Natural killer cell treated with Interleukin-12 subunit alpha and Interleukin-12 subunit beta and Interleukin-15 and Interleukin-18, amount 100 ng/mL, for 72 hours (primary cell): Measurements from ENCODE around the gene SPTBN1. TPM values are rescaled to one million over a fixed set of nuclear protein-coding genes. Genes with fewer than 3 reads are reported as not detected.

Experiments used
- ATAC-seq, 2 donors: fragments of 150-1000 bp; cut with Tn5 transposase in 1 of 2; sonication (Bioruptor Pico), chemical (Tn5 transposase) in 1 of 2; 2 replicates each; pipeline ENCODE4 v1.10.0; 2021
- DNase-seq: peaks from one replicate; pipeline ENCODE4 v3.0.0; 2022; ENCODE audit warnings: low spot score
- H3K27ac Mint-ChIP-seq, 2 donors: 1 replicate in 1 of 2; 2 replicates in 1 of 2; pipeline ENCODE4 v1.8.0; 2022; ENCODE audit warnings: mixed read lengths in 2 of 2, mild to moderate bottlenecking in 1 of 2, moderate library complexity in 1 of 2
- H3K27me3 Mint-ChIP-seq, 2 donors: 1 replicate in 1 of 2; 2 replicates in 1 of 2; pipeline ENCODE4 v1.8.0; 2022; ENCODE audit warnings: mixed read lengths in 2 of 2
- H3K36me3 Mint-ChIP-seq: one replicate; pipeline ENCODE4 v1.8.0; 2022; ENCODE audit warnings: mixed read lengths
- H3K4me1 Mint-ChIP-seq, 2 donors: 1 replicate in 1 of 2; 2 replicates in 1 of 2; pipeline ENCODE4 v1.8.0; 2022; ENCODE audit warnings: low read depth in 2 of 2, mixed read lengths in 2 of 2, mild to moderate bottlenecking in 1 of 2
- H3K4me3 Mint-ChIP-seq: one replicate; pipeline ENCODE4 v1.8.0; 2022; ENCODE audit warnings: mixed read lengths
- H3K9me3 Mint-ChIP-seq: 2 replicates; pipeline ENCODE4 v1.8.0; 2022; ENCODE audit warnings: mixed read lengths
- total RNA-seq, 2 donors: library from RNA; stranded (reverse); gene quantifications; one replicate each; pipeline ENCODE4 v1.2.3, GENCODE V29; 2022

Gene SPTBN1
- total RNA-seq, 2 donors from 2014 or later: 39.1 to 41.8 TPM

DNA sequence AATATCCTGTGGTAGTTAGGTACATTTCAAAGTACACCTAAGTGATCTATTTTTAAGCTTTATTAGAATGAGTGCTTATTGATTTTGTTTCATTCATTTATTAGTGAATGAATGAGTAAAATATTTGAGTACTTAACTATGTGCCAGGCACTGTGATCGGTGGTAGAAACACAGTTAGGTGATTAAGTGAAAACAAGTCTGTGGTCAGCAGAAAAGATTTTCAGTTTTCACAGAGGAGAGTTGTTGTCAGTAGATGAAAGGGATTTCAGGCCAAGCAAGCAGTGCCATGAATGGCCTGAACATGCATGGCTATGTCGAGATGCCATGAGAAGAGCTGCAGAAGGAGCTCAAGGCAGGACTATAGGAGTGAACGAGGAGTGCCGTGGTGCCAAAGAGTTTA lies 85.9 kb downstream of the SPTBN1 start:
- ATAC-seq (no peak), DNase-seq (no peak)
- H3K27ac Mint-ChIP-seq: no peak overlapping the region
- H3K4me3 Mint-ChIP-seq: no peak overlapping the region
- no peaks in the 10 kb centered on the region for H3K36me3 Mint-ChIP-seq
- H3K9me3 Mint-ChIP-seq: no peaks in the 10 kb centered on the region
- H3K4me1 Mint-ChIP-seq: peaks cover 0 to 4% of the 10 kb centered on the region in 2 donors
- H3K27me3 Mint-ChIP-seq: peaks cover 0 to under 1% of the 10 kb centered on the region in 2 donors

DNA sequence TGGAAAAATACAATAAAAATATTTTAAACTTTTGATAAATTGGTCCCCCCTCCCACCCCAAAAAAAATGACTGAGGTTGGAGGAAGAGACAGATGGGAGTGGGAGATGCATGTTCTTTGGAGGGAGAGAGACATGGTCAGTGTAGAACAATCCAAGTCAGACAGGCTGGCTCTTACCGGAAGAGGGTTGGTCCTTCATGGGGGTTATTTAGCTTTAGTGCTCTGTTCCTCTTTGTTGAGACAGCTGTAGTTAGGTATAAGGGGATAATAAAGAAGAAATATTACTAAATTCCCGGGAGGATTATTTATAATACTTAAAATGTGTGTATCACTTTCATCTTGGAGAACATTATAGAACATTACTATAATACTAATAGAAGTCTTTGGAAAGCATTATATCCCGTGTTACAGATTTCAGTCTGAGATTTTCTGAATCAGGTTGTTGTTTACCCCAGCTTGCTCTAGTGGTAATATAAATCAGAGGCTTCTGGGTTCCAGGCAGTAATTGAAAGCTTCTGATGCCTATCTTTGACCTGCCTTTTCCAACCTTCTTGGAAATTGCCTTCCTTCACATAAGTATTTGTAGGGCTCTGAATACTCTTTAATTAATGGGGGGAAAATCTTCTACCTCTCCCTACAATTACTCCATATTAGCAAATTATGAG lies 87.7 kb downstream of the SPTBN1 start:
- Mint-ChIP-seq H3K36me3 (no peaks in the 10 kb centered on the region), H3K4me1 (peaks cover 0 to 5% of the 10 kb centered on the region in 2 donors), H3K4me3 (no peak overlapping the region), H3K27ac (no peak overlapping the region), H3K9me3 (no peaks in the 10 kb centered on the region), H3K27me3 (peaks cover 0 to 2% of the 10 kb centered on the region in 2 donors)
- ATAC-seq (no peak), DNase-seq (no peak)

DNA sequence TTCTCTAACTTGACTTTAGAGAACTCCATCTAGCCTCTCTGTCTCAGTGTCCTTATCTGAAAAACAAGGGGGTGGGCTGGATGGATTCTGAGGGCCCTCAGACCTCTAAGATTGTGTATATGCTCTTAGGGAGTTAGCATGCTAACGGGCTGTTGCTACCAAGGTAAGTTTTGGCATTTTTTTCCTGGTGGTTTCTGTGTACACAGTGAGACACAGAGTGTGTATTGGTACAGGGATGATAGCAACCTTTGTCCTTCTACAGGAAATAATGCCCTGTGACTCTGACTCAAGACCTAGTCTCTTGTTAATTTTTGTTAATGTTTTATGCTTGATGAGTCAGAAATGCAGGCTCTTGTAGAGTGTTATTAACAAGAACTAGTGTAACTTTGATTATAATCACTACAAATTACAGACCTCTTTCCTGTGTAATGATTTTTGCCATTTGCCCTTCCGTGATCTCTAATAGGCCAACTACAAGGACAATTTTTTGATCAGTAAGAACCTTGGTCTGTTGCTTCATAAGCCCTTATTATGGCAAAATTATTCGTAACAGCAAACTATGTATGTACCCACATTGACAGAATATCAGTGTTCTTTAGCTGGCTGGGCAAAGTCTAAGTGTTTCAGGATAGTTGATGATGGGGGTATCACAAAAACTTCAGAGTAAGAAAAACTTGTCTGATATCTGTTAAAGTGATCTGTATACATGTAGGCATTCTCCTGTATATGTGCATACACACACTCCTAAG lies 89.7 kb downstream of the SPTBN1 start:
- Mint-ChIP-seq H3K27me3 (peaks cover 0 to 5% of the 10 kb centered on the region in 2 donors), H3K9me3 (no peaks in the 10 kb centered on the region), H3K4me3 (no peak overlapping the region), H3K27ac (no peak overlapping the region), H3K4me1 (peaks cover 0 to 5% of the 10 kb centered on the region in 2 donors), H3K36me3 (no peaks in the 10 kb centered on the region)
- ATAC-seq: no peak
- DNase-seq: no peak

DNA sequence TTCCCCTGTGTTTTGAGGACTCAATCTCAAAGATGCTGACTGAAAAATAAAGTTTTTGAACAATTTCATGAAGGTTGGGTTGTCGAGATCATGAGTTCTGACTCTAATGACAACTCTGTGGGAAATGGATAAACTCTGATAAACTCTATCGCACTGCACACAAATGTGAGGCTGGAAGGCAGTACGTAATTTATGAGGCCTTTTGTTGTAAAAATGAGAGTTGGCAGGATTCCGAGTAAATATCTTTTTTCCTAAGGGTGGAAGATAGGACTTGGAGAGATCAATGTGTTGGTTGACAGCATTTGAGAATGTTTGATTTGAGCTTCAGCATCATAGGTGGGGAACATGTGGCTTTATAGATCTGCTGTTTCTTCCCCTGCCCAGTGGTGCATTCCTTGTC lies 90.4 kb downstream of the SPTBN1 start:
- Mint-ChIP-seq H3K4me1 (peaks cover 0 to 5% of the 10 kb centered on the region in 2 donors), H3K27ac (no peak overlapping the region), H3K27me3 (peaks cover 0 to 5% of the 10 kb centered on the region in 2 donors), H3K9me3 (no peaks in the 10 kb centered on the region), H3K36me3 (no peaks in the 10 kb centered on the region), H3K4me3 (no peak overlapping the region)
- ATAC-seq: no peak
- DNase-seq: no peak

DNA sequence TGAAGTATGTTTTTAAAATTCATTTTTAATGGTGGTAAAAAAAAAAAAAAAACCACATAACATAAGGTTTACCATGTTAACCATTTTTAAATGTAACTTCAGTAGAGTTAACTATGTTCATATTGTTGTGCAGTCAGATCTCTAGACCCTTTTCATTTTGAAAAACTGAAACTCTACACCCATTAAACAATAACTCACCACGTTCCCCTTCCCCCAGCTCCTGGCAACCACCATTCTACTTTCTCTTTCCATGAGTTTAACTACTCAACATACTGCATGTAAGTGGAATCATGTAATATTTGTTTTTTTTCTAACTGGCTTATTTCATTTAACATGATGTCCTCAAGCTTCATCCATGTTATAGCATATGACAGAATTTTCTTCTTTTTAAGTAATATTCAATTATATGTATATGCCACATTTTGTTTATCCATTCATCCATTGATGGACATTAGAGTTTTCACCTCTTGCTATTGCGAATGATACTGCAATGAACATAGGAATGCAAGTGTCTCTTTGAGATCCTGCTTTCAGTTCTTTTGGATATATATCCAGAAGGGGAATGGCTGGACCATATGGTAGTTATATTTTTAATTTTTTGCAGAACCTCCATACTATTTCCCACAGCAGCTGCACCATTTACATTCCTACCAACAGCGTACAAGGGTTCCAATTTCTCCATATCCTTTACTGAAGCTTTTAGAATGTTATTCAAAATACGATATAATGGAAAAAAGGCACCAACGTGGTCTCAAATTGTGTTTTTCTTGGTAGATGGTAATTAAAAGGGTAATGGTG lies 91.0 kb downstream of the SPTBN1 start:
- H3K4me1 Mint-ChIP-seq: peaks cover 0 to 5% of the 10 kb centered on the region in 2 donors
- no peaks in the 10 kb centered on the region for H3K9me3 Mint-ChIP-seq
- no peak overlapping the region for H3K27ac Mint-ChIP-seq
- DNase-seq: no peak
- H3K27me3 Mint-ChIP-seq: peaks cover 0 to 5% of the 10 kb centered on the region in 2 donors
- no peaks in the 10 kb centered on the region for H3K36me3 Mint-ChIP-seq
- ATAC-seq: no peak
- H3K4me3 Mint-ChIP-seq: no peak overlapping the region

DNA sequence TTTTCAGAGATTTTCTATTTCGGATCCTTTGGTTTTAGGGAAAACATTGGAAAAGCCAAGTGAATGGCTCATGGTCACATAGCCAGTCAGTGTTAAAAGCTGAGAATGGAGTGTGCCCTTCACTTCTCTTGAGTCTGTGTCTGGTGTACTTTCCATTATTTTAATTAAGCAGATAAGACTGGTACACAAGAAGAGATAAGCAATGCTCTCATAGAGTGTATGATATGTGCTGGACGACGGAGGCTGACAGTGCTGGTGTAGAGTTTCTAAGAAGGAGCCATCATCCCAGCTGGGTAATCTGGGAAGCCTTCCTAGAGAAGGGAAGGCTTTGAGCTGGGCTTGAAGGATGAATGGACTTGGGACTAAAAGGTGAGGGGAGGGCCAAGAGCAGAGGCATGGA lies 93.3 kb downstream of the SPTBN1 start:
- H3K4me1 Mint-ChIP-seq: peaks cover 0 to 5% of the 10 kb centered on the region in 2 donors
- DNase-seq (no peak), ATAC-seq (no peak)
- H3K27ac Mint-ChIP-seq: no peak overlapping the region
- no peak overlapping the region for H3K4me3 Mint-ChIP-seq
- peaks cover 0 to 5% of the 10 kb centered on the region in 2 donors for H3K27me3 Mint-ChIP-seq
- H3K36me3 Mint-ChIP-seq: no peaks in the 10 kb centered on the region
- H3K9me3 Mint-ChIP-seq: no peaks in the 10 kb centered on the region

DNA sequence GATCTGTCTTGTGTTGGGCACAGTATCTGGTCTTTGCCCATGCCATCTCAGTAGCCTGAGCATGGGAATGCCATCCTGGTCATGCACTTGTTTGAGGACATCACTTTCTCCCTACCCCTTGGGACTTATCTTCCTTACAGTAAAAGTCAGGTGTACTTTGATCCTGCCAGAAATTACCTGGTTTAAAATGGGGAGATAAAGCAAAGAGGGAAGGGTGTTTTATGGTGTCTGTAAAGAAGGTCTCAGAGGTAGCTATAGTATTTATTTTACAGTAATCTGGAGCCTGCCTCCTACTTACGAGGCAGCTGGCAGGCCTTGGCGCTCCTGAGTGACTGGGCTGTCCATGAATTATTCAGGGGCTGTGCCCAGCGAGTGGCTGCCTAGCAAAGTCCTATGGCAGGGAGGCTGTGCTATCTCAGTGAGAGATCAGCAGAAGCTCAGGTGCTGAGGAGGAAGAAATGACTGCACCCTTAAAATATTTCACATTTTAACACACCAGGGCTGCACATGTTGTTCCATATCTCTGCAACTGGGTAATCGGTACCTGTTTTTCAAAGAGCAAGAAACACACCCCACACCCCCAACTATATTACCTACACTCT lies 93.9 kb downstream of the SPTBN1 start:
- Mint-ChIP-seq H3K27ac (no peak overlapping the region), H3K4me1 (peaks cover 0 to 5% of the 10 kb centered on the region in 2 donors), H3K9me3 (no peaks in the 10 kb centered on the region), H3K4me3 (no peak overlapping the region), H3K36me3 (no peaks in the 10 kb centered on the region), H3K27me3 (peaks cover 0 to 5% of the 10 kb centered on the region in 2 donors)
- ATAC-seq (no peak), DNase-seq (no peak)

DNA sequence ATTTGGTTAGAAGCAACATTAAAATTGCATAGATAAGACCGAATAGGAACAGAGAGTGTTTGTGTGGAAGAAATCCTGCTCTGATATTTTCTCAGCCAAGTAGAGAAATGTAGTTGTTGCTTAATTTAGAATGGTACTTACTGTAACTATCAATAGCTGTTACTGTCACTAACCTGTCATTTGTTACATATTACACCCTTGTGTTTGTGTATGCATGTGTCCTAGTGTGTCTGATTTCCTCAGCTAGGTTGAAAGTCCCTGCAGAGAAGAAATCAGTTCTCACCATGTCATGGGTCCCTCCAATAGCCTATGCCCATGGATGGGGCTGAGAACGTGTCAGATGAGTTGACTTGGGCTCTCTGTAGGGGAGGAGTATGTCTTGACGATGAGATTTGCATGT lies 94.4 kb downstream of the SPTBN1 start:
- DNase-seq: no peak
- no peaks in the 10 kb centered on the region for H3K36me3 Mint-ChIP-seq
- no peak overlapping the region for H3K27ac Mint-ChIP-seq
- peaks cover 0 to 5% of the 10 kb centered on the region in 2 donors for H3K27me3 Mint-ChIP-seq
- H3K4me3 Mint-ChIP-seq: no peak overlapping the region
- H3K4me1 Mint-ChIP-seq: peaks cover 0 to 5% of the 10 kb centered on the region in 2 donors
- no peak for ATAC-seq
- H3K9me3 Mint-ChIP-seq: no peaks in the 10 kb centered on the region

DNA sequence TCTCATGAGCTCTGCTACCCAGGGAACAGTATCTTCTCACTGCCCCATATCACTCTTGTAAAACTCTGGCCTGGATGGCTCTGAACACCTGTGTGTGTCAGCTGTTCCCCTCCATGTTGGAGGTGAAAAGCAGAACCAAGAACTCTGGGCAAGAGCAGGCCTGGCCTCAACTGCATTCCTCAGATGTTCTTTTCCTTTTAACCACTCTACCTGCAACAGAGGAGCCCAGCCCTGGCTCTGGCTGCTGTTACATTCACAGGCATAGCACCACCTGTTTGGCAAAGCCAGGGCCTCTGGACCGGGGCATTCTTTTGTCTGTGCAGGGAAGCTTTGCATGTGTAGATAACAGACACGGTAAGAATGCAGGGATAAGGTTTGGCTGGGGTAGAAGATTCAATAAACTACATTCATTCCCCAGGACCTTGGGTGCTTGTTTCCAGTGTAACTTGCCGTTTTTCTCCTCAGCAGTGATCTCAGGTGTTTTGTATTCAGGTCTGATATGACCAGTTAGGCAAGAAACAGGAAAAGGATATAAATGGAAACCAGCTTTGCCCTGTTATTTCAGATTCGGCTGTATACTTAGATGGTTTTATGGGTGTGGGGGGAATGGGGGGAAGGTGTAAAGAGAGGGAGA lies 95.1 kb downstream of the SPTBN1 start:
- peaks cover 0 to 5% of the 10 kb centered on the region in 2 donors for H3K27me3 Mint-ChIP-seq
- no peak for ATAC-seq
- peaks cover 0 to 5% of the 10 kb centered on the region in 2 donors for H3K4me1 Mint-ChIP-seq
- H3K27ac Mint-ChIP-seq: no peak overlapping the region
- DNase-seq: no peak
- H3K9me3 Mint-ChIP-seq: no peaks in the 10 kb centered on the region
- H3K4me3 Mint-ChIP-seq: no peak overlapping the region
- H3K36me3 Mint-ChIP-seq: no peaks in the 10 kb centered on the region

DNA sequence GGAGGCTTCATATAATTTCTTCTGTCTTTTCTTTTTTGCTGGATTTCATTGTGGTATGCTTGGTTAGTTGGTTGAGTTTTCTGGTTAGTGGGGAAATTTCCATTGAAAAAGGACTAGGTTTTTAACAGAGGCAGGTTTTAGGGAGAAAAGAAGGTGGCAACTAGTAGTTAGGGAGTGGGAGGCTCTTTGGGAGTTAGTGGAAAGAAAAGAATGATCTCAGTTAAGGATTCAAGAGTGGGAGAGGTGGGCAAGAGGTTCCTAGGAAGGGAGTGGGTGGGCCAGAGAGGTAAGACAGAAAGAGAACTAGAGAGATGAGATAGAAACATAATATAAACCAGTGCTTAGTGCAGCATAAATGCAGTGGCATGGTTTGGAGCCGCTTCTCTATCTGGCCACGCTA lies 96.9 kb downstream of the SPTBN1 start:
- no peak overlapping the region for H3K27ac Mint-ChIP-seq
- no peaks in the 10 kb centered on the region for H3K9me3 Mint-ChIP-seq
- no peaks in the 10 kb centered on the region for H3K36me3 Mint-ChIP-seq
- no peak overlapping the region for H3K4me3 Mint-ChIP-seq
- ATAC-seq (no peak), DNase-seq (no peak)
- H3K27me3 Mint-ChIP-seq: peaks cover 0 to 3% of the 10 kb centered on the region in 2 donors
- peaks cover 5 to 10% of the 10 kb centered on the region in 2 donors for H3K4me1 Mint-ChIP-seq

DNA sequence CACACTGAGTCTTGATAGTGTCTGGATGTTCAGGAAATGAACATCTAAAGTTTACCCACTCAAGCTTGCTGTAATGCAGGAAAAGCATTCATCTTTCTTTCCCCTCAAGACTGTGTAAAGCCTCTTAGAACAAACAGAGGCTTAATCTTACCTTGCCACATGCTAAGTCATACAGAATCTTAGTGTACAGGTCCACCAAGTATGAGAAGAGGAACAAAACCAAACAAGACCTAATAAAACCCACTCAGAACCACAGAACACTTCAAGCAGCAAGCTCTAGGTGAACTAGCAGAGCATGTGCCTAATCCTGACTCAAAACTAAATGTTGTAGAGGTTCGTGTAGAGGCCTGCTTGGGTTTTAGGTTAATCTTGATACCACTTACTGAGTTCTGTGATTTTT lies 97.6 kb downstream of the SPTBN1 start:
- H3K9me3 Mint-ChIP-seq: no peaks in the 10 kb centered on the region
- ATAC-seq (no peak), DNase-seq (no peak)
- H3K27me3 Mint-ChIP-seq: peaks cover 0 to 3% of the 10 kb centered on the region in 2 donors
- no peak overlapping the region for H3K4me3 Mint-ChIP-seq
- peaks cover 5 to 10% of the 10 kb centered on the region in 2 donors for H3K4me1 Mint-ChIP-seq
- H3K36me3 Mint-ChIP-seq: no peaks in the 10 kb centered on the region
- no peak overlapping the region for H3K27ac Mint-ChIP-seq

DNA sequence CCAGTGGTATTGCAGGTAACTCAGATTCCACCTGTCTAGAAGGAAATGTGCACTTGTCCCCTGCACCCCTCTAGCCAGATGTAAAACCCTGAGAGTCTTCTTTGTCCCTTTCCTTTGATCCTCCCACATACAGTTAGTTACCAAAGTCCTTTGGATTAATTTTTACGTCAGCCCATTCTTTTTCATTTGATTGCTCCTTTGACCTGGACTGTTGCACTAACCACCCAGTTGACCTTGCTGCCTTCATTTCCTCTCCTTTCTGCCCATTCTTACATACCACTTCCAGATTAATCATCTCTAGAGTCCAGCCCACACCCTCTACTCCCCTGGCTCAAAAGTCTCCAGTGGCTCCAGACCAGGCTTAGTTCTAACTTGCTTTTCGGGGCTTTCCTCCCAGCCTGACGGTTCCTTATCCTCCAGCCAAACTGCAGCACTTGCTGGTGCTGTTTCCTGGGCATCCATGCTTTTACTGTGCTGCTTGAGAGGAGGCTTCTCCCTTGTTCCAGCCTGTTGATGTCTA lies 99.3 kb downstream of the SPTBN1 start:
- no peaks in the 10 kb centered on the region for H3K27me3 Mint-ChIP-seq
- peaks cover 17 to 23% of the 10 kb centered on the region in 2 donors for H3K4me1 Mint-ChIP-seq
- DNase-seq (no peak), ATAC-seq (no peak)
- no peaks in the 10 kb centered on the region for H3K36me3 Mint-ChIP-seq
- H3K9me3 Mint-ChIP-seq: no peaks in the 10 kb centered on the region
- H3K27ac Mint-ChIP-seq: no peak overlapping the region
- no peak overlapping the region for H3K4me3 Mint-ChIP-seq

DNA sequence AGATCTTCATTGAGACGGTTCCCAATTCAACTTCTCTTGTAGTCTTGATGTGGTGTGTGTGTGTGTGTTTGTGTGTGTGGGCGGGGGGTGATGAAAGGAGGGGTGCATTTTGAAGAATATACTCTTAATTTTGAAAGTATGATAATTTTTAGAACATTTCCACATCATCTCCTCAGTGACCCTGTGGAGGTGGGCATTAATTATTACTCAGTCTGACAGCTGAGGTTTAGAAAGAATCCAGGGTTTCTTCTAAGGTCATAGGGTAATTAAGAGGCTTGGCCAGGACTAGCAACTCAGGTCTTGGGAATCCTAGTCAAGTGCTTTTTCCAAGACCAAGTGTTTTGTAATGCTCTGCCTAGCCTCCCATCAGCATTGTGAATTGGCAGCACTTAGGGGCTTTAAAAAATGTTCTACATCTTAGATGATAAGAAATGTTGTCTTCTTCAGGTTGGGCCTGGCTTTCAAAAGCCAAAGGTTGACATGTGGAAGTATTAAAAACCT lies 100.5 kb downstream of the SPTBN1 start:
- Mint-ChIP-seq H3K9me3 (no peaks in the 10 kb centered on the region), H3K4me1 (peaks cover 27 to 36% of the 10 kb centered on the region in 2 donors), H3K27ac (peak overlapping the region; percentile 30 to 53), H3K27me3 (no peaks in the 10 kb centered on the region), H3K4me3 (peak overlapping the region; percentile 92), H3K36me3 (no peaks in the 10 kb centered on the region)
- ATAC-seq (no peak), DNase-seq (no peak)
